ENCODE data around the gene TBL1X. TPM values are rescaled to one million over a fixed set of nuclear protein-coding genes. Genes with fewer than 3 reads are reported as not detected.

TBL1X gene
- total and polyA plus RNA-seq, 2 donors (not counting 1 experiment from before 2014, with no cell fraction given) = 8.8 to 65.1 TPM

DNA sequence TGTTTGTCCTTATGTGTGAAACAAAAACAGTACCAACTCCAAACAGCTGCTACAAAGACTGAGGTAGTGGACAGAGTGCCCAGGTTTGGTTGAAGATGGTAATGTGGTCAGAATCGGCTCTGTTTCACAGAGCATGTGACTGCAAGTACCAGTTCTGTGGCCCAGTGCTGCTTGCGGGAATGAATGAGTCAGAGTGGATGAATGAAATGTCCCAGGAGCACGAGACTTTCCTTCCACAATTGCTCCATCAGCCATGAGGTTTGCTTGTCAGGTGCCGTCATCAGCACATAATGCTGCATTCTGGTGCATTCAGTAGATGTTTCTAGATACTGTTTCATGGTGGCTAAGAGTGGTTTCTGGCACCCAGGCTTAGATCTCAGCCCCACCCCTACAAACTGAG, 216.6 kb downstream of the TBL1X start:
- H3K4me3 Mint-ChIP-seq = no peak overlapping the region
- H3K4me2 ChIP-seq (replicated peaks; ENCODE audit: low read depth, low read length, poor library complexity, severe bottlenecking) = no peak overlapping the region
- no peak for DNase-seq
- H3K9me3 Mint-ChIP-seq (ENCODE audit: insufficient read depth) = peaks cover 3% of the 10 kb centered on the region
- H3K27ac Mint-ChIP-seq = no peak overlapping the region
- peaks cover 29% of the 10 kb centered on the region for H3K4me1 Mint-ChIP-seq
- no CpG with 5 or more reads among the region's 4 CpGs for WGBS (ENCODE audit: insufficient coverage)
- no peak overlapping the region for H3K4me3 ChIP-seq (ENCODE audit: control extremely low read depth in 1 of 5, extremely low read depth in 1 of 5, insufficient read depth in 1 of 5, low read depth in 2 of 5, low read length in 4 of 5)
- CTCF ChIA-PET = no interaction called here
- POLR2A ChIA-PET = no interaction called here
- no peaks in the 10 kb centered on the region for H3K79me2 ChIP-seq (ENCODE audit: control insufficient read depth, insufficient read depth, low read length)
- peaks cover 18 to 31% of the 10 kb centered on the region in 2 donors for H3K4me1 ChIP-seq (ENCODE audit: control insufficient read depth in 2 of 2, insufficient read depth in 2 of 2, low read length in 2 of 2)
- H3K9me3 ChIP-seq (ENCODE audit: control extremely low read depth in 1 of 3, control insufficient read depth in 2 of 3, insufficient read depth in 1 of 3, low read length in 2 of 3) = peaks cover 0 to 2% (median under 1%) of the 10 kb centered on the region in 3 donors
- peaks cover 0 to 9% of the 10 kb centered on the region in 2 experiments for H3K36me3 ChIP-seq (replicated peaks in 1 of 2; ENCODE audit: control extremely low read depth in 1 of 2, control insufficient read depth in 1 of 2, extremely low read depth in 1 of 2, insufficient read depth in 2 of 2, low read length in 1 of 2)
- no peak overlapping the region for H3K9ac ChIP-seq (ENCODE audit: low read length)
- H2AFZ ChIP-seq (ENCODE audit: insufficient read depth, low read depth, low read length, poor library complexity, severe bottlenecking) = no peak overlapping the region
- H3K27me3 Mint-ChIP-seq = no peaks in the 10 kb centered on the region
- TF ChIP-seq, protein P1, sequence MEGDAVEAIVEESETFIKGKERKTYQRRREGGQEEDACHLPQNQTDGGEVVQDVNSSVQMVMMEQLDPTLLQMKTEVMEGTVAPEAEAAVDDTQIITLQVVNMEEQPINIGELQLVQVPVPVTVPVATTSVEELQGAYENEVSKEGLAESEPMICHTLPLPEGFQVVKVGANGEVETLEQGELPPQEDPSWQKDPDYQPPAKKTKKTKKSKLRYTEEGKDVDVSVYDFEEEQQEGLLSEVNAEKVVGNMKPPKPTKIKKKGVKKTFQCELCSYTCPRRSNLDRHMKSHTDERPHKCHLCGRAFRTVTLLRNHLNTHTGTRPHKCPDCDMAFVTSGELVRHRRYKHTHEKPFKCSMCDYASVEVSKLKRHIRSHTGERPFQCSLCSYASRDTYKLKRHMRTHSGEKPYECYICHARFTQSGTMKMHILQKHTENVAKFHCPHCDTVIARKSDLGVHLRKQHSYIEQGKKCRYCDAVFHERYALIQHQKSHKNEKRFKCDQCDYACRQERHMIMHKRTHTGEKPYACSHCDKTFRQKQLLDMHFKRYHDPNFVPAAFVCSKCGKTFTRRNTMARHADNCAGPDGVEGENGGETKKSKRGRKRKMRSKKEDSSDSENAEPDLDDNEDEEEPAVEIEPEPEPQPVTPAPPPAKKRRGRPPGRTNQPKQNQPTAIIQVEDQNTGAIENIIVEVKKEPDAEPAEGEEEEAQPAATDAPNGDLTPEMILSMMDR (IDR thresholded peaks at IDR 0.05) = no peak
- no peaks in the 10 kb centered on the region for H3K27me3 ChIP-seq (replicated peaks in 1 of 4; ENCODE audit: control extremely low read depth in 1 of 4, control insufficient read depth in 3 of 4, insufficient read depth in 4 of 4, low read length in 3 of 4)
- intact Hi-C loops (cut with micrococcal nuclease) = no loop called here
- no peak for ATAC-seq (ENCODE audit: low read depth)
- H4K20me1 ChIP-seq (ENCODE audit: control insufficient read depth, insufficient read depth, low read length, poor library complexity, severe bottlenecking) = no peaks in the 10 kb centered on the region
- H3K27ac ChIP-seq (ENCODE audit: low read length in 2 of 2) = no peak overlapping the region

DNA sequence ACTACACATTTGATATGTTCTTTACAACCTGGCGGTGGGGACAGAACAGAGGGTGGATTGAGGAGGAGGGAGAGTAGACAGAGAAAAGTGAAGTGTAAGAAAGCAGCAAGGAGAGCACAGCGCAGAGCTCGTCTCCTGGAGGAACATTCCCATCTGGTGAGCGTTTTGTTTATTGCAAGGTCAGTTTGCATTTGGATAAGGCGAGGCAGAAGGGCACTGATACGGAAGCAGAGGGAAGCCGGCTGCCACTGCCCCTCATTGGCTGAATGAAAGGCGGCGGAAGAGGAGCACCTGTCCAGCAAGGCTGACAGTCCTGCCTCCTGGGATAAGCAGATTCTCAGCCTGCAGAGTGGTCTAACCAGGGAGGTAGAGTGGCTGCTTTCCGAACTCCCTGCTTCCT, 217.6 kb downstream of the TBL1X start:
- H3K27ac ChIP-seq (ENCODE audit: low read length in 2 of 2) = no peak overlapping the region
- ChIA-PET CTCF (no interaction called here), POLR2A (no interaction called here)
- Mint-ChIP-seq H3K4me3 (no peak overlapping the region), H3K27me3 (no peaks in the 10 kb centered on the region), H3K4me1 (peaks cover 19% of the 10 kb centered on the region), H3K9me3 (ENCODE audit: insufficient read depth) (no peaks in the 10 kb centered on the region), H3K27ac (no peak overlapping the region)
- H4K20me1 ChIP-seq (ENCODE audit: control insufficient read depth, insufficient read depth, low read length, poor library complexity, severe bottlenecking) = no peaks in the 10 kb centered on the region
- H3K4me2 ChIP-seq (replicated peaks; ENCODE audit: low read depth, low read length, poor library complexity, severe bottlenecking) = no peak overlapping the region
- no peak for DNase-seq
- ATAC-seq (ENCODE audit: low read depth) = no peak
- no peaks in the 10 kb centered on the region for H3K79me2 ChIP-seq (ENCODE audit: control insufficient read depth, insufficient read depth, low read length)
- peaks cover 0 to 14% of the 10 kb centered on the region in 2 experiments for H3K36me3 ChIP-seq (replicated peaks in 1 of 2; ENCODE audit: control extremely low read depth in 1 of 2, control insufficient read depth in 1 of 2, extremely low read depth in 1 of 2, insufficient read depth in 2 of 2, low read length in 1 of 2)
- peaks cover 14 to 23% of the 10 kb centered on the region in 2 donors for H3K4me1 ChIP-seq (ENCODE audit: control insufficient read depth in 2 of 2, insufficient read depth in 2 of 2, low read length in 2 of 2)
- no peaks in the 10 kb centered on the region for H3K9me3 ChIP-seq (ENCODE audit: control extremely low read depth in 1 of 3, control insufficient read depth in 2 of 3, insufficient read depth in 1 of 3, low read length in 2 of 3)
- H3K27me3 ChIP-seq (replicated peaks in 1 of 4; ENCODE audit: control extremely low read depth in 1 of 4, control insufficient read depth in 3 of 4, insufficient read depth in 4 of 4, low read length in 3 of 4) = no peaks in the 10 kb centered on the region
- H2AFZ ChIP-seq (ENCODE audit: insufficient read depth, low read depth, low read length, poor library complexity, severe bottlenecking) = no peak overlapping the region
- no peak overlapping the region for H3K4me3 ChIP-seq (ENCODE audit: control extremely low read depth in 1 of 5, extremely low read depth in 1 of 5, insufficient read depth in 1 of 5, low read depth in 2 of 5, low read length in 4 of 5)
- no peak overlapping the region for H3K9ac ChIP-seq (ENCODE audit: low read length)
- TF ChIP-seq, protein P1 (IDR thresholded peaks at IDR 0.05) = no peak
- no peak for TF ChIP-seq EZH2 (IDR thresholded peaks at IDR 0.05; ENCODE audit: borderline replicate concordance, insufficient read depth, low read depth, low read length, poor library complexity, severe bottlenecking)
- intact Hi-C loops (cut with micrococcal nuclease) = no loop called here
- 96% methylated on average over 8 of the region's 10 CpGs for WGBS (ENCODE audit: insufficient coverage)

Measured in B cell (primary cell).